ENCODE data around the gene KRTAP12-2. TPM values are rescaled to one million over a fixed set of nuclear protein-coding genes. Genes with fewer than 3 reads are reported as not detected.
"Not testable (repeated sequence)": the region's sequence is repeated elsewhere in the genome, so short reads cannot be mapped to it uniquely, and the experiment has no call there.

KRTAP12-2 gene
- total RNA-seq, 2 donors from 2014 or later = not detected

DNA sequence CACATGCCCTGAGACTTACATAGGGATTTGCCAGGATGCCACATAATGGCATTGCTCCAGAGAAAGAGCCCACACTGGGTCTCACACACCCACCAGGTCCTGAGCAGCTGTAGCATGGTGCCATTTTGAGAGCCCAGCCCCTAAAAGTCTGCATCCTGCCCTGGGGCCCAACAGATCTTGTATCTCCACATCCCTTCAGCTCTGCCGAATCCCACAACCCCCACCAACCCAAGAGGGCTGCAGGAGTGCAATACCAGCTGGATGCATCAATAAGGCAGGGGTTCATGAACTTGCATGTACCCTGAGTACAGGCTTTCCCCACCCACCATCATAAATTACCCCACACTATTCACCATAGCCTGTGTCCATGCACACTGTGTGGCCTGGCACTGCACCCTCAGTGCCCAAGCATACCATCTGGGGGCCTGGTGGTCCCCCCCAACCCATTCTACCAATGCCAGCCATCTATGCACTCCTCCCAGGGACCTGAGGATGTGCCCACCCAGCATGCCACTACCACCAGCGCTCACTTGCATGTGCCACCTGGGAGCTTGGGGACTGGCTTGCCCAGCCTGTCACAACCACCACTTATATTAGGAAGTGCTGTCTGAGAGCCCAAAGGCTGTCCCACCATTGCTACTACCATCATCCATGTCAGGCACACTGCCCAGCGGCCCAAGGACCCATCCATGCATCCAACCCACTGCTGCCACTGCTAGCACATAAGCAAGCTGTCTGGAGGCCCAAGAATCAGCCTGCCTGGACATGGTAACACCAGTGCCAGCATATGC, 4.1 kb upstream of the KRTAP12-2 start:
- TF ChIP-seq POLR2A (IDR thresholded peaks at IDR 0.05) = no peak
- TF ChIP-seq POLR2AphosphoS5 (IDR thresholded peaks at IDR 0.05) = no peak
- H3K9me3 ChIP-seq = no peaks in the 10 kb centered on the region
- intact Hi-C loops (cut with DNase I) = no loop called here
- H3K36me3 ChIP-seq = no peaks in the 10 kb centered on the region
- H3K27ac ChIP-seq = no peak overlapping the region
- H3K27me3 ChIP-seq (replicated peaks; ENCODE audit: insufficient read depth) = no peaks in the 10 kb centered on the region
- no peaks in the 10 kb centered on the region for H3K4me1 ChIP-seq (replicated peaks)
- WGBS = 83% methylated on average over 3 of the region's 3 CpGs
- no peak for DNase-seq (ENCODE audit: low spot score)
- H3K4me3 ChIP-seq = no peak overlapping the region

DNA sequence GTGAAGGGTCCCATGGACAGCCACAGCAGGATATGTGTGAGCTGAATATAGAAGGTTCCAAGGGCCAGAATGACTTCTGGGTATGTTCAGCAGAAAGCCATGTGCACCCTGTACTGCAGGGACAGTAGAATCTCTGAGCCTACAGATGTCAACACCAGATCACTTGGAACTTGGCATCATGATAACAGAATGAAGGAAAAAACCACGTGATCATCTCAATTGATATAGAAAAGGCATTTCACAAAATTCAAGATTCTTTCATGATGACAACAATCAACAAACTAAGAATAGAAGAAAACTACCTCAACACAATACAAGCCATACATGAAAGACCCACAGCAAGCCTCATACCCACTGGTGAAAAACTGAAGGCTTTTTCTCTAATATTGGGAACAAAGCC, 885 bp upstream of the KRTAP12-2 start:
- TF ChIP-seq POLR2AphosphoS5 (IDR thresholded peaks at IDR 0.05) (no peak), CTCF (IDR thresholded peaks at IDR 0.05) (no peak), POLR2A (IDR thresholded peaks at IDR 0.05) (no peak)
- DNase-seq (ENCODE audit: low spot score) = no peak
- no peak overlapping the region for H3K4me3 ChIP-seq
- no peak overlapping the region for H3K27ac ChIP-seq
- 74% methylated on average over 1 of the region's 1 CpG for WGBS
- H3K4me1 ChIP-seq (replicated peaks) = no peaks in the 10 kb centered on the region
- no peaks in the 10 kb centered on the region for H3K27me3 ChIP-seq (replicated peaks; ENCODE audit: insufficient read depth)
- intact Hi-C loops (cut with DNase I) = no loop called here
- no peaks in the 10 kb centered on the region for H3K36me3 ChIP-seq
- H3K9me3 ChIP-seq = no peaks in the 10 kb centered on the region

GRCh38 chr21:44664691-44665090, 2.0 kb downstream of the KRTAP12-2 start:
- no peak for TF ChIP-seq POLR2AphosphoS5 (IDR thresholded peaks at IDR 0.05)
- WGBS = 82% methylated on average over 5 of the region's 5 CpGs
- H3K9me3 ChIP-seq = no peaks in the 10 kb centered on the region
- no peak overlapping the region for H3K27ac ChIP-seq
- H3K4me1 ChIP-seq (replicated peaks) = no peaks in the 10 kb centered on the region
- no peak for DNase-seq (ENCODE audit: low spot score)
- H3K4me3 ChIP-seq = no peak overlapping the region
- H3K36me3 ChIP-seq = no peaks in the 10 kb centered on the region
- intact Hi-C loops (cut with DNase I) = no loop called here
- no peaks in the 10 kb centered on the region for H3K27me3 ChIP-seq (replicated peaks; ENCODE audit: insufficient read depth)

DNA sequence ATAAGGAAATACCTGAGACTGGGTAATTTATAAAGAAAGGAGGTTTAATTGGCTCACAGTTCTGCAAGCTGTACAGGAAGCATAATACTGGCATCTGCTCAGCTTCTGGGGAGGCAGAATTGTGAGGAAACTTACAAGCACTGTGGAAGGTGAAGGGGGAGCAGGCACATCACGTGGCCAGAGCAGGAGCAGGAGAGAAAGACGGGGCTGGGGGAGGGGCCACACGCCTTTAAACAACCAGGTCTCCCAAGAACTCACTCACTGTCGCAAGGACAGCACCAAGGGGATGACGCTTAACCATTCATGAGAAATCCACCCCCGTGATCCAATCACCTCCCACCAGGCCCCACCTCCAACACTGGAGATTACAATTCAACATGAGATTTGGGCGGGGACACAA, 5.2 kb downstream of the KRTAP12-2 start:
- H3K27ac ChIP-seq; H3K36me3 ChIP-seq; H3K27me3 ChIP-seq (replicated peaks; ENCODE audit: insufficient read depth); intact Hi-C loops (cut with DNase I); H3K4me3 ChIP-seq; H3K4me1 ChIP-seq (replicated peaks); H3K9me3 ChIP-seq; DNase-seq (ENCODE audit: low spot score): not testable (repeated sequence)
- 63% methylated on average over 7 of the region's 7 CpGs for WGBS

- intact Hi-C loops (cut with DNase I) = no loop called here
- Histone ChIP-seq H3K4me3 (no peak overlapping the region), H3K9me3 (no peaks in the 10 kb centered on the region), H3K4me1 (replicated peaks) (no peaks in the 10 kb centered on the region), H3K27me3 (replicated peaks; ENCODE audit: insufficient read depth) (no peaks in the 10 kb centered on the region), H3K36me3 (no peaks in the 10 kb centered on the region), H3K27ac (no peak overlapping the region)
- TF ChIP-seq CTCF (IDR thresholded peaks at IDR 0.05) (no peak), POLR2A (IDR thresholded peaks at IDR 0.05) (no peak), POLR2AphosphoS5 (IDR thresholded peaks at IDR 0.05) (no peak)
- DNase-seq (ENCODE audit: low spot score) = no peak
- 60% methylated on average over 11 of the region's 11 CpGs for WGBS
Observed at GRCh38 chr21:44658913-44659595, 7.7 kb downstream of the KRTAP12-2 start.

GRCh38 chr21:44658541-44658910, 8.2 kb downstream of the KRTAP12-2 start:
- DNase-seq (ENCODE audit: low spot score) = no peak
- H3K27ac ChIP-seq = no peak overlapping the region
- H3K36me3 ChIP-seq = no peaks in the 10 kb centered on the region
- TF ChIP-seq CTCF (IDR thresholded peaks at IDR 0.05) (no peak), POLR2AphosphoS5 (IDR thresholded peaks at IDR 0.05) (no peak), POLR2A (IDR thresholded peaks at IDR 0.05) (no peak)
- intact Hi-C loops (cut with DNase I) = no loop called here
- WGBS = 81% methylated on average over 5 of the region's 5 CpGs
- H3K27me3 ChIP-seq (replicated peaks; ENCODE audit: insufficient read depth) = no peaks in the 10 kb centered on the region
- H3K4me1 ChIP-seq (replicated peaks) = no peaks in the 10 kb centered on the region
- no peak overlapping the region for H3K4me3 ChIP-seq
- no peaks in the 10 kb centered on the region for H3K9me3 ChIP-seq

All from prostate gland (tissue), 2 donors.